ENCODE data around the gene TINAGL1. TPM values are rescaled to one million over a fixed set of nuclear protein-coding genes. Genes with fewer than 3 reads are reported as not detected.

TINAGL1 gene
- total RNA-seq, 2 donors from 2014 or later: 211 to 264 TPM

DNA sequence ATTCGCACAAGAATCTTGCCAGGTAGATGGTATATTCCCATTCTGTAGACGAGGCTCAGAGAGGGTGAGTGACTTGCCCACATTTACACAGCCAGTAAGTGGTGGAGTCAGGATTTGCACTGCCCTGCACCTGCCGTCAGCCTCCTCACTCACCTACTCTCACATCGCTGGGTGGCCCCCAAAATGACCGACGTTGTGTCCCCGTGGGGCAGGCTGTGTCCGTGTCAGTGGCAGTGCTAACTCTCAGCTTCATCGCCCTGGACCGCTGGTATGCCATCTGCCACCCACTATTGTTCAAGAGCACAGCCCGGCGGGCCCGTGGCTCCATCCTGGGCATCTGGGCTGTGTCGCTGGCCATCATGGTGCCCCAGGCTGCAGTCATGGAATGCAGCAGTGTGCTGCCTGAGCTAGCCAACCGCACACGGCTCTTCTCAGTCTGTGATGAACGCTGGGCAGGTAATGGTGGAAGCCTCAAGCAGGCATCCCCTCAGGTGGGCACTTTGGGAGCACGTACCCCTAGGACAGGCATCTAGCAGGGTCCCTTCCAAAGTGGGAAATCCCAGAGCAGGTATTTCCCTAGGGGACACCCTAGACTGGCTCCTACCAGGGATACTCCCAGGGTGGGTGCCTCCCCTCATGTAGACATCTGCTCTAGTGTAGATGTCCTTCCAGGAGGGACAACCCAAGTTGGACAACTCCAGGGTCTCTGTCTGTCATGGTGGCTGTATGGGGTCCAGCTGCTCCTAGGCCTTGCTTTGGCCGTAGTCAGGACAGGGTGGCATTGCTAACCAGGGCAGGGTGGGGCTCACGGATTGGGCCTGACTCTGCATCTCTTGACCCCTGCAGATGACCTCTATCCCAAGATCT is 44.5 kb downstream of the TINAGL1 start:
- H3K27me3 ChIP-seq: peaks cover 0 to 2% of the 10 kb centered on the region in 2 donors
- H3K36me3 ChIP-seq: no peaks in the 10 kb centered on the region
- no peak for TF ChIP-seq CTCF (IDR thresholded peaks at IDR 0.05)
- H3K27ac ChIP-seq: peak overlapping the region; percentile 35 to 57
- no peak for DNase-seq (ENCODE audit: low spot score)
- no peak overlapping the region for H3K4me3 ChIP-seq
- peaks cover 0 to 38% of the 10 kb centered on the region in 2 donors for H3K4me1 ChIP-seq
- no peaks in the 10 kb centered on the region for H3K9me3 ChIP-seq

DNA sequence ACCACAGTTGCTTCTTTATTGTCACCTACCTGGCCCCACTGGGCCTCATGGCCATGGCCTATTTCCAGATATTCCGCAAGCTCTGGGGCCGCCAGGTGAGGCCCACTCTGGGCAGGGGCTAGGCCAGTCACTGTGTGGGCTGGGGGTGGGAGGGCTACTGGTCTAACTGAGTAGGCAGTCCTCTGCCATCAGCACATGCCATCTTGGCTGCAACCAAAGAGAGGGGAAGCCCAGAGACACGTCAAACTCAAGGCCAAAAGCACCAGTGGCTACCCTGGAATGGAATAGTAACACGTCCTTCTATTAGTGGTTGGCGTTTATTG is 45.1 kb downstream of the TINAGL1 start:
- no peaks in the 10 kb centered on the region for H3K9me3 ChIP-seq

GRCh38 chr1:31621847-31622730 is 45.8 kb downstream of the TINAGL1 start:
- H3K4me3 ChIP-seq: no peak overlapping the region
- peaks cover 0 to 2% of the 10 kb centered on the region in 2 donors for H3K27me3 ChIP-seq
- H3K4me1 ChIP-seq: peaks cover 0 to 49% of the 10 kb centered on the region in 2 donors
- no peak for TF ChIP-seq CTCF (IDR thresholded peaks at IDR 0.05)
- peak overlapping the region; percentile 56 to 57 for H3K27ac ChIP-seq
- no peaks in the 10 kb centered on the region for H3K9me3 ChIP-seq
- H3K36me3 ChIP-seq: no peaks in the 10 kb centered on the region
- DNase-seq (ENCODE audit: low spot score): no peak

More for the DNA sequence above, 45.1 kb downstream of the TINAGL1 start:
- TF ChIP-seq CTCF (IDR thresholded peaks at IDR 0.05): no peak
- Histone ChIP-seq H3K36me3 (no peaks in the 10 kb centered on the region), H3K27ac (peak overlapping the region; percentile 35 to 57), H3K27me3 (peaks cover 0 to 2% of the 10 kb centered on the region in 2 donors), H3K4me3 (no peak overlapping the region), H3K4me1 (peaks cover 0 to 44% of the 10 kb centered on the region in 2 donors)
- DNase-seq (ENCODE audit: low spot score): no peak

- Histone ChIP-seq H3K27ac (no peak overlapping the region), H3K4me1 (peaks cover 0 to 49% of the 10 kb centered on the region in 2 donors), H3K9me3 (no peaks in the 10 kb centered on the region), H3K36me3 (peaks cover 5% of the 10 kb centered on the region), H3K27me3 (no peaks in the 10 kb centered on the region), H3K4me3 (no peak overlapping the region)
- TF ChIP-seq CTCF (IDR thresholded peaks at IDR 0.05): no peak
- DNase-seq (ENCODE audit: low spot score): no peak
These were observed 47.0 kb downstream of the TINAGL1 start for GRCh38 chr1:31623365-31623764.

- H3K27ac ChIP-seq: no peak overlapping the region
- TF ChIP-seq CTCF (IDR thresholded peaks at IDR 0.05): no peak
- H3K9me3 ChIP-seq: no peaks in the 10 kb centered on the region
- peaks cover 0 to 56% of the 10 kb centered on the region in 2 donors for H3K4me1 ChIP-seq
- H3K36me3 ChIP-seq: peaks cover 15% of the 10 kb centered on the region
- no peak overlapping the region for H3K4me3 ChIP-seq
- no peaks in the 10 kb centered on the region for H3K27me3 ChIP-seq
- no peak for DNase-seq (ENCODE audit: low spot score)
These were observed 48.0 kb downstream of the TINAGL1 start for GRCh38 chr1:31624309-31624708.

Data from right atrium auricular region (tissue), 2 donors.